ENCODE data around the gene TAP1.
A peak's percentile ranks its signal among the peaks of the same experiment; 100 is the strongest.

TAP1 gene

GRCh38 chr6:32847795-32848194 lies 5.7 kb downstream of the TAP1 start:
- no peaks in the 10 kb centered on the region for H4K20me1 ChIP-seq (ENCODE audit: low read depth, low read length)
- no peaks in the 10 kb centered on the region for H3K9me3 ChIP-seq (ENCODE audit: insufficient read depth, low read length)
- TF ChIP-seq EZH2phosphoT487 (conservative IDR thresholded peaks at IDR 0.05; ENCODE audit: low read length) (no peak), CTCF (IDR thresholded peaks at IDR 0.05; ENCODE audit: insufficient read depth, low read length, poor library complexity, severe bottlenecking) (no peak)
- no peaks in the 10 kb centered on the region for H3K79me2 ChIP-seq (ENCODE audit: insufficient read depth, low read length)
- no peaks in the 10 kb centered on the region for H3K36me3 ChIP-seq (ENCODE audit: low read length)
- no peak overlapping the region for H3K4me3 ChIP-seq (ENCODE audit: insufficient read depth, low read length, poor library complexity, severe bottlenecking)
- H3K4me2 ChIP-seq (ENCODE audit: low read depth, low read length, poor library complexity, severe bottlenecking): no peak overlapping the region
- H3K27ac ChIP-seq (ENCODE audit: low read depth, low read length): no peak overlapping the region
- H3K9me2 ChIP-seq (replicated peaks; ENCODE audit: insufficient read depth, low read length): no peaks in the 10 kb centered on the region
- peaks cover 24% of the 10 kb centered on the region for H3F3A ChIP-seq (ENCODE audit: insufficient read depth)
- H3K27me3 ChIP-seq (ENCODE audit: low read length): no peaks in the 10 kb centered on the region
- H2AFZ ChIP-seq (ENCODE audit: low read depth, low read length, severe bottlenecking): no peak overlapping the region
- H3K9ac ChIP-seq (ENCODE audit: low read length): no peak overlapping the region

- no peak for TF ChIP-seq CTCF (IDR thresholded peaks at IDR 0.05; ENCODE audit: insufficient read depth, low read length, poor library complexity, severe bottlenecking)
- no peak for TF ChIP-seq EZH2phosphoT487 (conservative IDR thresholded peaks at IDR 0.05; ENCODE audit: low read length)
- H3K27me3 ChIP-seq (ENCODE audit: low read length): no peaks in the 10 kb centered on the region
- H3K9me3 ChIP-seq (ENCODE audit: insufficient read depth, low read length): no peaks in the 10 kb centered on the region
- H4K20me1 ChIP-seq (ENCODE audit: low read depth, low read length): no peaks in the 10 kb centered on the region
- H3K36me3 ChIP-seq (ENCODE audit: low read length): no peaks in the 10 kb centered on the region
- no peak overlapping the region for H3K27ac ChIP-seq (ENCODE audit: low read depth, low read length)
- H3F3A ChIP-seq (ENCODE audit: insufficient read depth): peaks cover 24% of the 10 kb centered on the region
- H3K4me2 ChIP-seq (ENCODE audit: low read depth, low read length, poor library complexity, severe bottlenecking): no peak overlapping the region
- H3K4me3 ChIP-seq (ENCODE audit: insufficient read depth, low read length, poor library complexity, severe bottlenecking): no peak overlapping the region
- no peaks in the 10 kb centered on the region for H3K9me2 ChIP-seq (replicated peaks; ENCODE audit: insufficient read depth, low read length)
- H3K9ac ChIP-seq (ENCODE audit: low read length): no peak overlapping the region
- no peaks in the 10 kb centered on the region for H3K79me2 ChIP-seq (ENCODE audit: insufficient read depth, low read length)
- H2AFZ ChIP-seq (ENCODE audit: low read depth, low read length, severe bottlenecking): no peak overlapping the region
Measured at GRCh38 chr6:32847004-32847403, 6.5 kb downstream of the TAP1 start.

- peak overlapping the region; percentile 64 for H3K4me3 ChIP-seq (ENCODE audit: insufficient read depth, low read length, poor library complexity, severe bottlenecking)
- H3K27me3 ChIP-seq (ENCODE audit: low read length): no peaks in the 10 kb centered on the region
- H3K36me3 ChIP-seq (ENCODE audit: low read length): no peaks in the 10 kb centered on the region
Measured at GRCh38 chr6:32845384-32845884, 8.1 kb downstream of the TAP1 start.

More at GRCh38 chr6:32845384-32845884, 8.1 kb downstream of the TAP1 start:
- no peaks in the 10 kb centered on the region for H3K9me3 ChIP-seq (ENCODE audit: insufficient read depth, low read length)
- no peaks in the 10 kb centered on the region for H3K79me2 ChIP-seq (ENCODE audit: insufficient read depth, low read length)
- H3K4me2 ChIP-seq (ENCODE audit: low read depth, low read length, poor library complexity, severe bottlenecking): peak overlapping the region; percentile 86
- TF ChIP-seq CTCF (IDR thresholded peaks at IDR 0.05; ENCODE audit: insufficient read depth, low read length, poor library complexity, severe bottlenecking) (no peak), EZH2phosphoT487 (conservative IDR thresholded peaks at IDR 0.05; ENCODE audit: low read length) (no peak)
- no peaks in the 10 kb centered on the region for H3K9me2 ChIP-seq (replicated peaks; ENCODE audit: insufficient read depth, low read length)
- peak overlapping the region; percentile 72 for H3K9ac ChIP-seq (ENCODE audit: low read length)
- no peak overlapping the region for H2AFZ ChIP-seq (ENCODE audit: low read depth, low read length, severe bottlenecking)
- peak overlapping the region; percentile 78 for H3K27ac ChIP-seq (ENCODE audit: low read depth, low read length)
- no peaks in the 10 kb centered on the region for H4K20me1 ChIP-seq (ENCODE audit: low read depth, low read length)
- peaks cover 18% of the 10 kb centered on the region for H3F3A ChIP-seq (ENCODE audit: insufficient read depth)

Data from SU-DHL-6 (cell line).